Activated CD8-positive, alpha-beta memory T cell treated with anti-CD3 and anti-CD28 coated beads, Interleukin-2, amount 50 U/mL, for 24 hours (primary cell): Measurements from ENCODE around the gene ZNF646.

ENCODE experiments used
- DNase-seq: peaks from one replicate; pipeline ENCODE4 v3.0.0-alpha.2; 2020; ENCODE audit errors: extremely low read depth

The ZNF646 gene

GRCh38 chr16:31130899-31131298 lies 56.7 kb downstream of the ZNF646 start:
- DNase-seq, result no peak

DNA sequence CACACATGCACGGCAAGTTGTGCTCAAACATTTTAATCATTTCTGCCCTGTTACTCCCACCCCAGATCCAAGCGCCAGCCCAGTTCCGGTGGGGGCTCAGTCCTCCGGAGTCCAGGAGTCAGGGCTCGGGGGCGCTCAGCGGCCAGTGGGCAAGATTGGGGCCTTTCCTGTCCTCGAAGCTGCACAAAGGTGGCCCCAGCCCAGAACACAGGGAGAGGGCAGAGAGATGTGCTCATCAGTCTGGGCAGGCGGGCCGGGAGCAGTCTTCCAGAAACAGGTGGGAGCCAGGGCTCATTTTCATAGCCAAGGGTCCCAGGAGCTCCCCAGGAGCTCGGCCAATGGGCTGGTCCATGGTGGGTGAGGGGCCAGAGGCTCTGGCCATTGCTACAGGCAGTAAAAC lies 57.2 kb downstream of the ZNF646 start:
- DNase-seq, result no peak

DNA sequence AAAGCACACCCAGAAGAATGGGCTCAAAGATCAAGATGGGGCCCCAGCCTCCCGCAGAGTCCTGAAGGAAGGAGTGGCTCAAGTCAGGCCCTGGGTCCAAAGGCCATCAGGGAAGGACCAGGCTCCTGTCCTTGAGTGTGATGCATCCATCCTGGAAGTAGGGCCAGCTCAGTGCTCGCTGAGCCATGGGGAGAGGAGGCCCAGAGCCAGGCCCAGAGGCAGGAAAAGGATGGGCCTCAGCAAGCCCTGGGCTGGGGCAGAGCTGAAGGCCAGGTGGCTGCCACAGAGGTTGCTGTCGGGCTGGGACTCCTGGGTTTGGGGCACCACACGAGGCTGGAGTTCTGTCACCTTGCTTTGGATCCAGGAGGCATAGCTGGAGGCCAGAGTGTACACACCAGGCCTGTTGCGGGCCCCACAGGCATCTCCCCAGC lies 57.6 kb downstream of the ZNF646 start:
- DNase-seq, result no peak

DNA sequence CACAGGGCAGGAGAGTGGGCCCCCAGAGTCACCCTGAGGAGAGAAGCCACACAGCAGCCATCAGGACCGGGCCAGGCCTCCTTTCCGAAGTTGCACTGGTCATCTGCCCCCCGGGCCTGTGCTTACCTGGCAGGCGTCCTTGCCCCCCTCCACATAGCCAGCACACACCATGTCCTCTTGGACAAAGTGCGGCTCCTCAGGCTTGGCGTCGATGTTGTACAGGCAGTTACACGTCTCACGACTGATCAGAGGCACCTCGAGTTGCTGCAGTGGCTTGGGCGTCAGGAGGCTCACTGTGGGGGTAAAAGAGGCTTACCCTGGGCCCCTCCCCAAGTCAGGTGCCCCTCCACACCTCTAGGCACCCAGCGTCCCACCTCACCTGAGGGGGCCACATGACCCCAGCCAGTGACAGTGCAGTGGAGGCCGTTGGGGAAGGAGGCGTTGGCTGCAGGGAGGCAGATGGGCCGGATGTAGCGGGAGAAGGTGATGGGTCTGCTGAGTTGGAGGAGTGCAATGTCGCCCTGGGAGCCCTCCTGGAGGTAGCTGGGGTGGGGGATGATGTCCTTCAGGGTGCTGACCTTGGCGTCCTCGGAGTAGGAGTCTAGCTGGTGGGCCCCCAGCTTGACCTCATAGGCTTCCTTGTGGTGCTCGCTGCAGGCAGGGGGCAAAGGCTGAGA lies 58.2 kb downstream of the ZNF646 start:
- no peak for DNase-seq

GRCh38 chr16:31133046-31133501 lies 58.9 kb downstream of the ZNF646 start:
- no peak for DNase-seq
